Measurements from ENCODE around the gene FXYD2.

DNA sequence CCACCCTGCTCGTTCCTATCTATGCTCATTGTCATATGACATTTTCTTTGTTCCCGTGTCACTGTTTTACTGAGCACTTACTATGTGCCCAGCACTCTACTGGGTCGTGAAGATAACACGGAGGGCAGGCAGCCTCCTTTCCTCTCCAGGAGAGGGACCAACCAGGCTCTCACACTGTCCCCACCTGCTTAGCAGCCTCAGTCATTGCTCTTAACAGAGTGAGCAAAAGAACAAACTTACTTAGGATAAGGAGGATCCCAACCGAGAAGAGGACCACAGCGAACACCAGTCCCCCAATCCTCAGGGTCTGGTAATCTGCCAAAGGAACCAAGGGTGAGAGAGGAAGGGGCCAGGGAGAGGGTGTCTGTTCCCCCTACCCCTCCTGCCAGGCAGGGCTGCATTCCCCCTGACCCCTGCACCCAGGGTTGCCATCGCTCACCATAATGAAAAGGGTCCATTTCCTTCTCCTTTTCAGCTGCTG lies 17.0 kb upstream of the FXYD2 start:
- TF ChIP-seq POLR2A (IDR thresholded peaks at IDR 0.05) = no peak
- TF ChIP-seq, protein P1, sequence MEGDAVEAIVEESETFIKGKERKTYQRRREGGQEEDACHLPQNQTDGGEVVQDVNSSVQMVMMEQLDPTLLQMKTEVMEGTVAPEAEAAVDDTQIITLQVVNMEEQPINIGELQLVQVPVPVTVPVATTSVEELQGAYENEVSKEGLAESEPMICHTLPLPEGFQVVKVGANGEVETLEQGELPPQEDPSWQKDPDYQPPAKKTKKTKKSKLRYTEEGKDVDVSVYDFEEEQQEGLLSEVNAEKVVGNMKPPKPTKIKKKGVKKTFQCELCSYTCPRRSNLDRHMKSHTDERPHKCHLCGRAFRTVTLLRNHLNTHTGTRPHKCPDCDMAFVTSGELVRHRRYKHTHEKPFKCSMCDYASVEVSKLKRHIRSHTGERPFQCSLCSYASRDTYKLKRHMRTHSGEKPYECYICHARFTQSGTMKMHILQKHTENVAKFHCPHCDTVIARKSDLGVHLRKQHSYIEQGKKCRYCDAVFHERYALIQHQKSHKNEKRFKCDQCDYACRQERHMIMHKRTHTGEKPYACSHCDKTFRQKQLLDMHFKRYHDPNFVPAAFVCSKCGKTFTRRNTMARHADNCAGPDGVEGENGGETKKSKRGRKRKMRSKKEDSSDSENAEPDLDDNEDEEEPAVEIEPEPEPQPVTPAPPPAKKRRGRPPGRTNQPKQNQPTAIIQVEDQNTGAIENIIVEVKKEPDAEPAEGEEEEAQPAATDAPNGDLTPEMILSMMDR (IDR thresholded peaks at IDR 0.05) = no peak

Data from lower leg skin (tissue), 3 donors.